A673 (cell line): Measurements from ENCODE around the gene ARMC6.

ENCODE experiments used
- CTCF ChIP-seq: fragments of 300-800, 200-600 bp; sonication (generic); conservative IDR thresholded peaks from 2 replicates; pipeline ENCODE4 v1.5.1; 2017; ENCODE audit warnings: low read depth, mild to moderate bottlenecking, antibody characterized with exemption, low read length, moderate library complexity, mixed read lengths
- EZH2 ChIP-seq: fragments of 200-600 bp; sonication (generic); IDR thresholded peaks from 2 replicates; pipeline ENCODE4 v1.6.1; 2017; ENCODE audit warnings: borderline replicate concordance, low read depth, mild to moderate bottlenecking, mixed read lengths, antibody characterized with exemption, low read length; ENCODE audit not compliant: poor library complexity, severe bottlenecking

- TF ChIP-seq CTCF (no peak), EZH2 (no peak)
These were observed 34.2 kb upstream of the ARMC6 start for GRCh38 chr19:18999016-18999758.
